ENCODE data around the gene RYR3. TPM values are rescaled to one million over a fixed set of nuclear protein-coding genes. Genes with fewer than 3 reads are reported as not detected.

The RYR3 gene
- total RNA-seq, 4 donors from 2014 or later: 0.65 to 7.5 (median 2.6) TPM

DNA sequence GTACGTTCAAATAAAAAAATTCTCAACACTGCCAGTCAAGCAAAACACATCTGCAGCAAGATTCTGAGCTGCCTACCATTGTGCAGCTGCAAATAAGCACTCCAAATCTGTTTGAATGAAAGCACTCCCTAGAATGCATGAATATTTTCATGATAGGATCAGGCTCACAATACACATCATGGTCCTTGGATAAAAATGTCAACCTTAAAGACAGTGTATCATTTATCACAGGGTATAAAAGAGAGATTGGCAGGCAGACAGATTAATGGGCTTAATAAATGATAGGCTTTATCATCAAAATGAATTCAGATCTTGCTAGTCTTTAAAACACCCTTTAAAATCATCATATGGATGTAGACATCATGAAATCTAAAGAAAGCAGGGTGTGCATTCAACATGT, 9.2 kb downstream of the RYR3 start:
- TF ChIP-seq, protein P1, sequence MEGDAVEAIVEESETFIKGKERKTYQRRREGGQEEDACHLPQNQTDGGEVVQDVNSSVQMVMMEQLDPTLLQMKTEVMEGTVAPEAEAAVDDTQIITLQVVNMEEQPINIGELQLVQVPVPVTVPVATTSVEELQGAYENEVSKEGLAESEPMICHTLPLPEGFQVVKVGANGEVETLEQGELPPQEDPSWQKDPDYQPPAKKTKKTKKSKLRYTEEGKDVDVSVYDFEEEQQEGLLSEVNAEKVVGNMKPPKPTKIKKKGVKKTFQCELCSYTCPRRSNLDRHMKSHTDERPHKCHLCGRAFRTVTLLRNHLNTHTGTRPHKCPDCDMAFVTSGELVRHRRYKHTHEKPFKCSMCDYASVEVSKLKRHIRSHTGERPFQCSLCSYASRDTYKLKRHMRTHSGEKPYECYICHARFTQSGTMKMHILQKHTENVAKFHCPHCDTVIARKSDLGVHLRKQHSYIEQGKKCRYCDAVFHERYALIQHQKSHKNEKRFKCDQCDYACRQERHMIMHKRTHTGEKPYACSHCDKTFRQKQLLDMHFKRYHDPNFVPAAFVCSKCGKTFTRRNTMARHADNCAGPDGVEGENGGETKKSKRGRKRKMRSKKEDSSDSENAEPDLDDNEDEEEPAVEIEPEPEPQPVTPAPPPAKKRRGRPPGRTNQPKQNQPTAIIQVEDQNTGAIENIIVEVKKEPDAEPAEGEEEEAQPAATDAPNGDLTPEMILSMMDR (IDR thresholded peaks at IDR 0.05): no peak
- no peak for ATAC-seq (ENCODE audit: low FRiP score)
- no peak for DNase-seq (ENCODE audit: low spot score)

DNA sequence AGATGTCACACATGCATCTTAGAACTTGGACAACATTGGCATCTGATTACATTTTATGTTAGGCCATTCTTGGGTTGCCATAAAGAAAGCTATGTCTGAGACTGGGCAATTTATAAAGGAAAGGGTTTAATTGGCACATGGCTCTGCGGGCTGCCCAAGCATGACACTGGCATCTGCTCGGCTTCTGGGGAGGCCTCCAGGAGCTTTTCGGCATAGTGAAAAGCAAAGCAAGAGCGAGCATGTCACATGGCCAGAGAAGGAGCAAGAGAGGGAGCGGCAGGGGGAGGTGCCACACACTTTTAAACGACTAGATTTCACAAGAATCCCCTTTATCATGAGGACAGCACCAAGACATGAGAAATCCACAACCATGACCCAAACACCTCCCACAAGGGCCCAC, 11.3 kb downstream of the RYR3 start:
- DNase-seq (ENCODE audit: low spot score): no peak
- no peak for ATAC-seq (ENCODE audit: low FRiP score)
- TF ChIP-seq, protein P1 (IDR thresholded peaks at IDR 0.05): no peak

GRCh38 chr15:33324609-33325008, 13.8 kb downstream of the RYR3 start:
- DNase-seq (ENCODE audit: low spot score) (no peak), ATAC-seq (ENCODE audit: low FRiP score) (no peak)
- TF ChIP-seq, protein P1 (IDR thresholded peaks at IDR 0.05): no peak

- no peak for DNase-seq (ENCODE audit: low spot score)
- no peak for ATAC-seq (ENCODE audit: low FRiP score)
- TF ChIP-seq, protein P1 (IDR thresholded peaks at IDR 0.05): no peak
Observed at GRCh38 chr15:33326908-33327307, 16.1 kb downstream of the RYR3 start.

GRCh38 chr15:33328106-33328505, 17.3 kb downstream of the RYR3 start:
- ATAC-seq (ENCODE audit: low FRiP score): no peak
- TF ChIP-seq, protein P1 (IDR thresholded peaks at IDR 0.05): no peak
- no peak for DNase-seq (ENCODE audit: low spot score)

DNA sequence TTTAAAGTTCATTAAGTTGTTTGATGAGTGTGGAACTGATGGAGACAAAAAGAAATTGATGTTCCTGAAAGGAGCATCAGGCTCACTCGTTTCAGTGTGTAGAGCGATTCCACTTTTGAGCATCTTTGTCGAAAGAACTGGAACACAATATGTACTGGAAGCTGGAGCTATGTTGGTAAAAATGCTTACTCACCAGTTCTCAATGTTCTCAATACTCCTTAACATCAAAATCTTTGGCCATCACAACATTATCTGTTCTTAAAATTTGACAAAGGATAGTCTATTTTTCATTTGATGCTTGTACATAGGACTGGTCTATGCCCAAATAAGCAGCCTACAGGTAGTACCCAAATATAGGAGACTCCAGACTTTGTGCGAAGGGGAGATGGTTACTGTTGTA, 18.7 kb downstream of the RYR3 start:
- TF ChIP-seq, protein P1 (IDR thresholded peaks at IDR 0.05): no peak
- ATAC-seq (ENCODE audit: low FRiP score) (no peak), DNase-seq (ENCODE audit: low spot score) (no peak)

- ATAC-seq (ENCODE audit: low FRiP score) (no peak), DNase-seq (ENCODE audit: low spot score) (no peak)
- TF ChIP-seq, protein P1 (IDR thresholded peaks at IDR 0.05): no peak
Observed at GRCh38 chr15:33330931-33331330, 20.2 kb downstream of the RYR3 start.
